GM12892 (cell line): Measurements from ENCODE around the gene CFDP1.

Experiments
- POLR2A ChIP-seq: IDR thresholded peaks from 2 replicates; pipeline ENCODE4 v1.6.1; 2011; ENCODE audit warnings: low read depth, low read length, control low read depth
- POLR2AphosphoS5 ChIP-seq: IDR thresholded peaks from 2 replicates; pipeline ENCODE4 v1.6.1; 2011; ENCODE audit warnings: low read depth, low read length, control low read depth
- TAF1 ChIP-seq: IDR thresholded peaks from 2 replicates; pipeline ENCODE4 v1.6.1; 2011; ENCODE audit warnings: low read depth, mild to moderate bottlenecking, control low read depth, low read length, borderline replicate concordance

DNA sequence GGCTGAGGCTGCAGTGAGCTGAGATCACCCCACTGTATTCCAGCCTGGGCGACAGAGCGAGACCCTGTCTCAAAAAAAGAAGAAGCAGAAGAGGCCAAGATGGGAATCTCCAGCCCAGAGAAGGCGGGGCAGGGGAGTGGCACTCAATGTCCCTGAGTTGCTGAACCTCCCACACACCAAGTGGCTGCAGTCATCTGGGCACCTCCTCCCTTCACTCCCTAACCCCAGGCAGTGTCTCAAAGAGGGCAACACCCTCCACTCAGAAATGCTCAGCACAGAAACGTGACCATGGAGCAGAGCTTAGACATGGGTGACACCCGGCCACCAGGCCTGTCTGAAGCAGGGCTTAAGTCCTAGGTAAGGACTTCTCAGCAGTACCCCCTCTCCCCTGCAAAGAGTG lies 145.6 kb downstream of the CFDP1 start:
- TF ChIP-seq POLR2A = no peak
- no peak for TF ChIP-seq POLR2AphosphoS5
- TF ChIP-seq TAF1 = no peak
